Heart left ventricle (tissue), 13 donors: ENCODE measurements around the gene NT5E.

Source experiments
- POLR2A ChIP-seq, 2 donors: fragments of 450-650 bp; IDR thresholded peaks; one replicate each; pipeline ENCODE4 v1.6.1; 2017; ENCODE audit warnings: antibody characterized with exemption in 2 of 2, mild to moderate bottlenecking in 2 of 2, moderate library complexity in 2 of 2
- TF ChIP-seq, protein P1 (sequence below), 12 donors: fragments of 200-600 bp; sonication (generic) in 4 of 12; IDR thresholded peaks; one replicate each; pipeline versions ENCODE4 v1.5.0 to v1.8.0; 2018 to 2022; ENCODE audit warnings: antibody characterized with exemption in 12 of 12, mild to moderate bottlenecking in 5 of 12
- donor health status: ischemic (EF 13 %, LVEDD 7.1; RV severe dilation, severe dysfunction).
- donor health status: DM: no; HTN: yes; CAD: no.
- donor health status: DM: no; HTN: no; CAD: no.
- donor health status: ischemic (EF 25% LVEDD 6.9; RV normal size, moderate dysfunction).
- donor health status: ischemic (EF 25% LVEDD 5.7; RV mildly dilated, moderate dysfunction).
- donor health status: ischemic (EF 35%, LVEDD 5.7; RV mildly dilated, moderate dysfunction).
- donor health status: nonischemic (EF 11% LVEDD 7.7; RV severe dilation, severe dysfunction).
- donor health status: DM: yes; HTN: yes; CAD: no.
- donor health status: PGD.
- donor health status: ischemic (EF 29% LVEDD 5.4; RV normal size, mild dysfunction).
- donor health status: nonischemic (EF 23%, LVEDD 6.1; RV moderate dilation, normal function).

DNA sequence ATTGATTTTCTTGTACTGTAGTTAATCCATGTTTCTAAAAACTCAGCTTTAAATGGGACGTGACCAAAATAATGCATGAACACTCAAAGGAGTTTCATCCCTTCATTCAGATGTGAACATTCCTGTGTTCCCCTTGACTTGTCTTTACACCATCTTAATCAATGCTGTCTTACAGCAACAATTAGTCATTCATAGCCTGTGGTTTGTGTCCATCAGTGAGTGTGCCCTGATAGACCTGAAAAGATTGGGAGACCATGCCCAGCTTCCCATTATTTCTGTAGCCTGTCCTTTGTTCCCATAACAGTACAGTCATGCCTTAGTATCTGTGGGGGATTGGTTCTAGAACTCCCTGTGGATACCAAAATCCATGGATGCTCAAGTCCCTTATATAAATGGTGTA, 23.9 kb downstream of the NT5E start:
- TF ChIP-seq, protein P1, sequence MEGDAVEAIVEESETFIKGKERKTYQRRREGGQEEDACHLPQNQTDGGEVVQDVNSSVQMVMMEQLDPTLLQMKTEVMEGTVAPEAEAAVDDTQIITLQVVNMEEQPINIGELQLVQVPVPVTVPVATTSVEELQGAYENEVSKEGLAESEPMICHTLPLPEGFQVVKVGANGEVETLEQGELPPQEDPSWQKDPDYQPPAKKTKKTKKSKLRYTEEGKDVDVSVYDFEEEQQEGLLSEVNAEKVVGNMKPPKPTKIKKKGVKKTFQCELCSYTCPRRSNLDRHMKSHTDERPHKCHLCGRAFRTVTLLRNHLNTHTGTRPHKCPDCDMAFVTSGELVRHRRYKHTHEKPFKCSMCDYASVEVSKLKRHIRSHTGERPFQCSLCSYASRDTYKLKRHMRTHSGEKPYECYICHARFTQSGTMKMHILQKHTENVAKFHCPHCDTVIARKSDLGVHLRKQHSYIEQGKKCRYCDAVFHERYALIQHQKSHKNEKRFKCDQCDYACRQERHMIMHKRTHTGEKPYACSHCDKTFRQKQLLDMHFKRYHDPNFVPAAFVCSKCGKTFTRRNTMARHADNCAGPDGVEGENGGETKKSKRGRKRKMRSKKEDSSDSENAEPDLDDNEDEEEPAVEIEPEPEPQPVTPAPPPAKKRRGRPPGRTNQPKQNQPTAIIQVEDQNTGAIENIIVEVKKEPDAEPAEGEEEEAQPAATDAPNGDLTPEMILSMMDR (IDR thresholded peaks at IDR 0.05) = no peak
- TF ChIP-seq POLR2A (IDR thresholded peaks at IDR 0.05) = no peak
